ENCODE results near the gene TSEN2. TPM values are rescaled to one million over a fixed set of nuclear protein-coding genes. Genes with fewer than 3 reads are reported as not detected.
"Not testable (repeated sequence)": the region's sequence is repeated elsewhere in the genome, so short reads cannot be mapped to it uniquely, and the experiment has no call there.

TSEN2 gene
- total and polyA plus RNA-seq, 11 donors: 14.3 to 22.3 (median 18.4) TPM

- TF ChIP-seq POLR2A (IDR thresholded peaks at IDR 0.05) (no peak), CTCF (IDR thresholded peaks at IDR 0.05) (no peak)
- ATAC-seq (no peak), DNase-seq (no peak)
- Histone ChIP-seq H3K4me1 (no peaks in the 10 kb centered on the region), H3K27ac (no peak overlapping the region), H3K36me3 (peaks cover 0 to 47% (median 37%) of the 10 kb centered on the region in 9 donors), H3K4me3 (no peak overlapping the region), H3K9me3 (no peaks in the 10 kb centered on the region), H3K27me3 (no peaks in the 10 kb centered on the region)
- 92 to 95% (median 95%) methylated on average over 5 of the region's 5 CpGs for WGBS, 4 donors
- intact Hi-C loops (cut with DNase I): no loop called here
These were observed 47.9 kb downstream of the TSEN2 start for GRCh38 chr3:12532182-12532581.

- H3K27me3 ChIP-seq: no peaks in the 10 kb centered on the region
- H3K9me3 ChIP-seq: no peaks in the 10 kb centered on the region
- no peak for ATAC-seq
- H3K36me3 ChIP-seq: peaks cover 0 to 41% (median 24%) of the 10 kb centered on the region in 9 donors
- no peak overlapping the region for H3K27ac ChIP-seq
- H3K4me1 ChIP-seq: no peaks in the 10 kb centered on the region
- H3K4me3 ChIP-seq: no peak overlapping the region
- intact Hi-C loops (cut with DNase I): no loop called here
- TF ChIP-seq POLR2A (IDR thresholded peaks at IDR 0.05) (no peak), CTCF (IDR thresholded peaks at IDR 0.05) (peak in 2 of 12 donors; percentile 10 to 14)
- 86 to 93% (median 89%) methylated on average over 6 of the region's 6 CpGs for WGBS, 4 donors
- DNase-seq: no peak
These were observed 52.1 kb downstream of the TSEN2 start for GRCh38 chr3:12536423-12536822.

GRCh38 chr3:12541625-12542024 is 57.3 kb downstream of the TSEN2 start:
- no peak overlapping the region for H3K4me3 ChIP-seq
- TF ChIP-seq CTCF (IDR thresholded peaks at IDR 0.05) (peak in 8 of 12 donors; percentile 21 to 42 (median 30)), POLR2A (IDR thresholded peaks at IDR 0.05) (no peak)
- no peaks in the 10 kb centered on the region for H3K4me1 ChIP-seq
- no peaks in the 10 kb centered on the region for H3K9me3 ChIP-seq
- peak in 2 of 5 donors; percentile 46 to 68 for DNase-seq
- WGBS, 4 donors: 55 to 68% (median 64%) methylated on average over 8 of the region's 8 CpGs
- peak in 2 of 4 donors; percentile 41 to 61 for ATAC-seq
- no peak overlapping the region for H3K27ac ChIP-seq
- intact Hi-C loops (cut with DNase I): loop anchor here in 1 of 10 donors (10.0 kb wide), 1 partner anchor 363 kb away; no protein-coding TSS in a partner anchor
- no peaks in the 10 kb centered on the region for H3K27me3 ChIP-seq
- H3K36me3 ChIP-seq: peaks cover 0 to 16% (median 3%) of the 10 kb centered on the region in 9 donors

- H3K27ac ChIP-seq, H3K4me1 ChIP-seq, DNase-seq, H3K9me3 ChIP-seq, H3K27me3 ChIP-seq, H3K4me3 ChIP-seq, ATAC-seq: not testable (repeated sequence)
- peaks cover 0 to 16% (median 3%) of the 10 kb centered on the region in 9 donors for H3K36me3 ChIP-seq
- intact Hi-C loops (cut with DNase I): loop anchor here in 1 of 10 donors (10.0 kb wide), 1 partner anchor 361 kb away; no protein-coding TSS in a partner anchor
- 89 to 93% (median 90%) methylated on average over 12 of the region's 12 CpGs for WGBS, 4 donors
These were observed 59.2 kb downstream of the TSEN2 start for GRCh38 chr3:12543497-12543896.
